ENCODE results near the gene KCNQ5.

GRCh38 chr6:72984981-72985665 is 363.3 kb downstream of the KCNQ5 start:
- TF ChIP-seq CTCF (IDR thresholded peaks at IDR 0.05; ENCODE audit: low read depth, low read length, poor library complexity, severe bottlenecking) = no peak
- no peak for TF ChIP-seq EZH2phosphoT487 (IDR thresholded peaks at IDR 0.05; ENCODE audit: borderline replicate concordance, low read length)

Data from DOHH2 (cell line).